Ishikawa (cell line): Measurements from ENCODE around the gene CST6.
A peak's percentile ranks its signal among the peaks of the same experiment; 100 is the strongest.

Experiments
- CEBPB ChIP-seq: IDR thresholded peaks from 2 replicates; pipeline ENCODE4 v1.6.1; 2012
- CREB1 ChIP-seq: IDR thresholded peaks from 2 replicates; pipeline ENCODE4 v1.6.1; 2012; ENCODE audit warnings: low read depth
- EGR1 ChIP-seq: IDR thresholded peaks from 2 replicates; pipeline ENCODE4 v1.6.1; 2012
- EP300 ChIP-seq: IDR thresholded peaks from 2 replicates; pipeline ENCODE4 v1.6.1; 2012; ENCODE audit warnings: borderline replicate concordance
- FOXM1 ChIP-seq: IDR thresholded peaks from 2 replicates; pipeline ENCODE4 v1.6.1; 2012; ENCODE audit warnings: low read depth, borderline replicate concordance
- NFIC ChIP-seq: IDR thresholded peaks from 2 replicates; pipeline ENCODE4 v1.6.1; 2012
- RAD21 ChIP-seq: IDR thresholded peaks from 2 replicates; pipeline ENCODE4 v1.6.1; 2012; ENCODE audit warnings: low read depth
- TAF1 ChIP-seq: IDR thresholded peaks from 2 replicates; pipeline ENCODE4 v1.6.1; 2012; ENCODE audit warnings: low read depth, mild to moderate bottlenecking
- TCF12 ChIP-seq: IDR thresholded peaks from 2 replicates; pipeline ENCODE4 v1.6.1; 2012; ENCODE audit warnings: low read depth
- TEAD4 ChIP-seq: IDR thresholded peaks from 2 replicates; pipeline ENCODE4 v1.6.1; 2012
- USF1 ChIP-seq: IDR thresholded peaks from 2 replicates; pipeline ENCODE4 v1.6.1; 2012
- YY1 ChIP-seq: IDR thresholded peaks from 2 replicates; pipeline ENCODE4 v1.6.1; 2012; ENCODE audit warnings: low read depth
- ZBTB7A ChIP-seq: IDR thresholded peaks from 2 replicates; pipeline ENCODE4 v1.6.1; 2012; ENCODE audit warnings: low read depth
- TF ChIP-seq, protein P1 (sequence below): IDR thresholded peaks from 2 replicates; pipeline ENCODE4 v1.6.1; 2012; ENCODE audit warnings: low read depth, mild to moderate bottlenecking
- TF ChIP-seq, protein P2 (sequence below): IDR thresholded peaks from 2 replicates; pipeline ENCODE4 v1.6.1; 2012

The CST6 gene

DNA sequence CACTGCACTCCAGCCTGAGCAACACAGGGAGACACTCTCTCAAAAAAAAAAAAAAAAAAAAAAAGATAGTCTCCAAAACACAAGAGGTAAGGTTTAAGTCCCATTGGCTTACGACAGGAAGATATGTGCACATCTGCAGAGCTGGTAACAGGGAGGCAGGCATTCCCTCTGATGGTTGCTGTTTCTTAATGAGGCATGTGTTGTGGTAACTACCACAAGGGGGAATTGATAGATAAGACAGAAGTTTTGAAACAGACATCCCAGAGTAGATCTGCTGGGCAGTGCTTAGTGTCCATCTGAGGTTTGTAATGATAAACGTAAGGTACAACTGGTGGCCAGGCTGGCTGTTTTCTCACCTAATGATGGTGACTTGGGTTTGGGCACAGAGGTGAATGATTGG lies 14.5 kb upstream of the CST6 start:
- no peak for TF ChIP-seq YY1
- TF ChIP-seq CREB1, result no peak
- no peak for TF ChIP-seq TEAD4
- no peak for TF ChIP-seq USF1
- TF ChIP-seq NFIC, result no peak
- TF ChIP-seq TCF12, result no peak
- TF ChIP-seq RAD21, result no peak
- no peak for TF ChIP-seq FOXM1
- TF ChIP-seq TAF1, result no peak
- no peak for TF ChIP-seq EGR1
- TF ChIP-seq CEBPB, result no peak
- TF ChIP-seq, protein P1, sequence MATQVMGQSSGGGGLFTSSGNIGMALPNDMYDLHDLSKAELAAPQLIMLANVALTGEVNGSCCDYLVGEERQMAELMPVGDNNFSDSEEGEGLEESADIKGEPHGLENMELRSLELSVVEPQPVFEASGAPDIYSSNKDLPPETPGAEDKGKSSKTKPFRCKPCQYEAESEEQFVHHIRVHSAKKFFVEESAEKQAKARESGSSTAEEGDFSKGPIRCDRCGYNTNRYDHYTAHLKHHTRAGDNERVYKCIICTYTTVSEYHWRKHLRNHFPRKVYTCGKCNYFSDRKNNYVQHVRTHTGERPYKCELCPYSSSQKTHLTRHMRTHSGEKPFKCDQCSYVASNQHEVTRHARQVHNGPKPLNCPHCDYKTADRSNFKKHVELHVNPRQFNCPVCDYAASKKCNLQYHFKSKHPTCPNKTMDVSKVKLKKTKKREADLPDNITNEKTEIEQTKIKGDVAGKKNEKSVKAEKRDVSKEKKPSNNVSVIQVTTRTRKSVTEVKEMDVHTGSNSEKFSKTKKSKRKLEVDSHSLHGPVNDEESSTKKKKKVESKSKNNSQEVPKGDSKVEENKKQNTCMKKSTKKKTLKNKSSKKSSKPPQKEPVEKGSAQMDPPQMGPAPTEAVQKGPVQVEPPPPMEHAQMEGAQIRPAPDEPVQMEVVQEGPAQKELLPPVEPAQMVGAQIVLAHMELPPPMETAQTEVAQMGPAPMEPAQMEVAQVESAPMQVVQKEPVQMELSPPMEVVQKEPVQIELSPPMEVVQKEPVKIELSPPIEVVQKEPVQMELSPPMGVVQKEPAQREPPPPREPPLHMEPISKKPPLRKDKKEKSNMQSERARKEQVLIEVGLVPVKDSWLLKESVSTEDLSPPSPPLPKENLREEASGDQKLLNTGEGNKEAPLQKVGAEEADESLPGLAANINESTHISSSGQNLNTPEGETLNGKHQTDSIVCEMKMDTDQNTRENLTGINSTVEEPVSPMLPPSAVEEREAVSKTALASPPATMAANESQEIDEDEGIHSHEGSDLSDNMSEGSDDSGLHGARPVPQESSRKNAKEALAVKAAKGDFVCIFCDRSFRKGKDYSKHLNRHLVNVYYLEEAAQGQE, result no peak
- TF ChIP-seq EP300, result no peak
- TF ChIP-seq, protein P2, sequence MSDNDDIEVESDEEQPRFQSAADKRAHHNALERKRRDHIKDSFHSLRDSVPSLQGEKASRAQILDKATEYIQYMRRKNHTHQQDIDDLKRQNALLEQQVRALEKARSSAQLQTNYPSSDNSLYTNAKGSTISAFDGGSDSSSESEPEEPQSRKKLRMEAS, result no peak

DNA sequence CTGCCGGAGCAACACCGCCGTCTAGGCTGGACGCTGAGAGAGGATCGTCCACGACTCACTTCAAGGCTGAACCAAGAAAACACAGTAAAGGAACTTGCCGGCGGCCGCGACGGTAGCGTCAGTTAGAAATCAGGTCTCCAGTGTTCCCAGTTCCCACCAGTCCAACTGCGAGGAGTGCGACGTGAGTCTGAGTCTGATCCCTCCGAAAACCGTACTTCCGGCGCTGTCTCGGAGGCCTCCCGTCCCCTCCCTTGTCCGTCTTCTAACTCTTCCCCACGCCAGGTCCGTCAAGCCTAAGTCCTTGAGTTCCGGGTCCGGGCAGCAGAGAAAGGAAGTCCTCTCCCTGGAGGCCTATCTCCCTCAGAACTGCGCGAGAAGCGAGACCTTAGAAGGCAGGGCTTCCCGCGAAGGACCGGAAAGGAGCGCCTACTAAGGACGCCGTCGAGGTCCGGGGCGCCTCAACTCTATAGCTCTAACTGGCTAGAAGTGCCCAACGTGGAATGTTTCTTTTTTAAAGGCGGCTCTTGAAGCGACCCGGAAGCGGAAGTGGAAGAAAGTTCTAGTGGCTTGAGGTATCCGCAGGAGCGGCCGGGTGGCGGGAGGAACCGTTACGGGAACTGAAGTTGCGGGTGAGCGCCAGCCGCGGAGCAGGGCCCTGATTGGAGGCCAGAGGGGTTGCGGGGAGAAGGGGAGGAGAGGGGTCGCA lies 9.7 kb upstream of the CST6 start, which contains the start of the genes BANF1 and EIF1AD:
BANF1 (plus strand) TSS at position 562 of the 706 bp plus-strand sequence. CDS start 748 bp downstream, outside the sequence.
EIF1AD (minus strand) TSS at position 216 of the 706 bp plus-strand sequence. CDS start 1,768 bp downstream, outside the sequence.
- TF ChIP-seq ZBTB7A (no peak), USF1 (peak; percentile 68), RAD21 (peak; percentile 14), FOXM1 (peak; percentile 73; the same call in 1 of the 2 replicates), TEAD4 (peak; percentile 34), YY1 (peak; percentile 82), CEBPB (no peak), CREB1 (no peak), TCF12 (peak; percentile 83), TAF1 (peak; percentile 95), NFIC (peak; percentile 40; the same call in 1 of the 2 replicates), EP300 (peak; percentile 36; the same call in 1 of the 2 replicates)
- TF ChIP-seq, protein P2, result peak; percentile 91
- TF ChIP-seq, protein P1, result peak; percentile 8; the same call in 1 of the 2 replicates

- no peak for TF ChIP-seq FOXM1
- TF ChIP-seq, protein P2, result no peak
- TF ChIP-seq YY1, result no peak
- no peak for TF ChIP-seq CEBPB
- TF ChIP-seq TEAD4, result no peak
- TF ChIP-seq, protein P1, result no peak
- no peak for TF ChIP-seq TAF1
- TF ChIP-seq RAD21, result no peak
- TF ChIP-seq USF1, result no peak
- TF ChIP-seq NFIC, result no peak
- TF ChIP-seq ZBTB7A, result no peak
- no peak for TF ChIP-seq EP300
- TF ChIP-seq CREB1, result no peak
- TF ChIP-seq TCF12, result no peak
- TF ChIP-seq EGR1, result no peak; the same call in 1 of the 2 replicates
Measured at GRCh38 chr11:66002648-66003225, 9.1 kb upstream of the CST6 start.
